GM19463 (cell line): ENCODE data around the gene FKBP1A.
"Not testable (repeated sequence)": the region's sequence is repeated elsewhere in the genome, so short reads cannot be mapped to it uniquely, and the experiment has no call there.

Experiments used
- ATAC-seq: cut with Tn5 transposase; IDR thresholded peaks from one replicate; pipeline ENCODE4 v1.9.1; 2021; ENCODE audit warnings: mild to moderate bottlenecking, moderate library complexity; ENCODE audit not compliant: unreplicated experiment

The FKBP1A gene

DNA sequence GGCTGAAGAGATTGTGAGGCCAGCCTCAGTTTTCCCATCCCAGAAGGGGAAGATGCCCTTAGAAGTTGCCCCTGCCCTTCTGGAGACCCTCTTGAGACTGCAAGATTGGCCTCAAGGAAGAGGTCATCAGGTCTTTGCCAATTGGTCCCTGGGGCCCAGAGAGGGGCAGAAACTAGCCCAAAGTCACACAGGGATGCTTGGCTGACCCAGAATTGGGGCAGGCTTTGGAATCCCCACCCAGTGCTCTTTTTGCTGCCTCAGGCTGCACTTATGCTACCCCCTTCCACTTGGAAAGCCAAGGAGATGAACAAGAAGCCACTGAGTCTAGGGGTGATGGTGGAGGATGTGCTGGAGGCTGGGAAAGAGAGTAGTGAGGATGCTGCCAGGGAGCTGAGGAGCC is 24.9 kb upstream of the FKBP1A start:
- no peak for ATAC-seq

DNA sequence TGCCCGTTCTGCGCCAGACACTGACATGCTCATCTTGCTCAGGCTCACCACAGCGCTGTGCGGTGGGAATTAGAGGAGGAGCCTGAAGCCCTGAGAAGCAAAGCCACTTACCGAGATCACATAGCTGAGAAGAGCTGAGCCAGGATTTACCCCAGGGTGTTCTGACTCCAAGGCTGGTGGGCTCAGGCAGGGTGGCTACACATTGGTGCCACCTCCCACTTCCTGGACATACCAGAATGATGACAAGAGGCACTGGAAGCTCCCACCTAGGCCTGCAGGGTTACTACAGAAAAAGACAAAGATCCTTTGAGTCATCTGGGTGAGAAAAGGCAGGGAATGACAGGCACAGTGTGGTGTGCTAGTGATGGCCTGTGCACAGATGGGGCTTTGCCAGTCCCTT is 24.4 kb upstream of the FKBP1A start:
- no peak for ATAC-seq

DNA sequence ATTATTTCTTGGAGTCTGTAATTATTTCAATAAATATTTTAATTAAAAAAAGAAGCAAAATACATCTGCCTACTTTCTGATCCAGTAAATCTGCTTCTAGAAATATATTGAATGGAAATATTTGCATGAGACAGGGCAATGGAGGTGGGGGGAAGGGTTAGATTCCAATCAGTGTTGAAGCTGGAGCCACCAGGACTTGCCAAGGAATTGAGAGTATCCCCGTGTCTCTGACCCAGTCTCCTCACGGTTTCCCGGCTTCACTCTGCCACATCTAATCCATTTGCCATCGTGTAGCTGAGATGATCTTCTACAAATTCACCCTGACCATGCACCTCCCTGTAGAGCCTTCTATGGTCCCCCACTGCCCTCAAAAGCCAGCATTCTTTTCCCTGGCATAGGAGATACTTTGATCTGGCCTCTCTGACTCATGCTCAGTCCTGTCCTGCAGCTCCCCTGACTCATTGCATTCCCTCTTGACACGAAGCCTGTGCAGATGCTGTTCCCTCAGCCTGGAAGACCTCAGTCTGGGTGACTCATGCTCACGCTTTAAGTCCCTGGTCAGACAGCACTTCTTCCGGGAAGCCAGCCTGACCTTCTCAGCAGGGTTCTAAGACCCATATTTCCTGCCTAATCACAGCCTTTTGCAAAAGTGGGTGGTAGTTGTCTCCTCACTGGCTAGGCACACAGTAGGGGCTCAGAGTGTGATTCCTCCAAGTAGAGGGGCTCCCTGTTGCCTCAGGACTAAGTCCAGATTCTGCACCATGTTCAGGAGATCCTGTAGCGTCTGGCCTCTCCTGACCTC is 23.0 kb upstream of the FKBP1A start:
- ATAC-seq = no peak

DNA sequence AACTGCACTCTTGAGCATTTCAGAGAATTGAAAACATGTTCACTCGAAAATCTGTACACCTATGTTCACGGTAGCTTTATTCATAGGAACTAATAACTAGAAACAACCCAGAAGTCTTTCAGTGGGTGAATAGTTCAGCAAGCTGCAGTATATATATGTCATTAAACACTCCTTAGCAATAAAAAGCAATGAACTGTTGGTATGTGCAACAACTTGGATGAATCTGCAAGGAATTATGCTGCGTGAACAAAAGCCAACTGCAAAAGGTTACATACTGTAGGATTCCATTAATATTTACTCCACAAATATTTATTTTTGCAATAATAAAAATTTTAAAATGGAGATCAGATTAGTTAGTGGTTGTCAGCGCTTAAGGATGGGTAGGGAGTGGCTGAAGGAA is 22.1 kb upstream of the FKBP1A start:
- no peak for ATAC-seq

DNA sequence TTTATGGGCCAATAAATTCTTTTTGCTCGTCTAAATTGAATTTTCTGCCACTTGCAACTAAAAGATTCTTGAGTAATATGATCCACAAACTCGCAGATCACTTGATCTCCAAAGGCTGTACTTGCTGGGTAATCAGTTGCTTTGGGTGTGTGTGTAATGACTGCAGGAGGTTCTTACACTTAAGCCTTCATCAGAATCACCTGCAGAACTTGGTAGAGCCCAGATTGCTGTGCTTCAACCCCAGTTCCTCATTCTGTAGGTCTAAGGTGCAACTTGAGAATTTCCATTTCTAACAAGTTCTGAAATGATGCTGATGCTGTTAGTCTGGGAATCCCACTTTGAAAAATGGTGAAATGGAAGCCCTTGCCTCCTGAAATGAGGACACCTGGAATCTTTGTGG is 12.9 kb upstream of the FKBP1A start:
- no peak for ATAC-seq

DNA sequence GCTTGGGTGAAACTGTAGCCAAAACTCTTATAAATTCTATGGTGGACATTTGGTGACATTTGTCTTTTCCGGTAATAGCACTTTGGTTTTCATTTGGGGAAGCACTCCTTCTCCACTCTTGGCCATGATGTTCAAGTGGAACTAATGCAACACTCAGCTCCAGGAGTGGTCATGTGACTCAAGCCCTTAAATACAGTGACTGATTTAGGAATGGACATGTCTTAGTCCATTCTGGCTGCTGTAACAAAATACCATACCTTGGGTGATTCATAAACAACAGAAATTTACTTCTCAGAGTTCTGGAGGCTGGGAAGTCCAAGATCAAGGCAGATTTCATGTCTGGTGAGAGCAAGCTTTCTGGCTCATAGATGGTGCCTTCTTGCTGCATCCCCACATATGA is 10.8 kb upstream of the FKBP1A start:
- ATAC-seq = no peak

DNA sequence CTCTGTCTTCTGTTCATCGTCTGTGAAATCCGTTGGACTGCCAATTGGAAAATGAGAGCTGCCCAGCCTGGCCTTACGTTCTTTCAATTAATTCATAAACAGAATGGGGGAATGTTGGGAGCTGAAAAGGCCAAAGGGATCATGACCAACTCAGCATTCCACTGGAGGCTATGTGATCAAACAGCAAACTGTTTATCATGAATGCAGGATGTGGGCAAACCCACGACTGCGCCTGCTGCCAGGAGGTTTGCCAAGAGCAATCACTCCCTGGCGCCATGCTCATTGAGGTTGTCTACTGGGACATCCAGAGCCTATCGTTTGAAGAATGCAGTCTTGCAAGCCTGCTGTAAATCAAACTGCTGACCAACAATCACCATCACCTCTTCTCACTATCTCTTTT is 9.3 kb upstream of the FKBP1A start:
- no peak for ATAC-seq

DNA sequence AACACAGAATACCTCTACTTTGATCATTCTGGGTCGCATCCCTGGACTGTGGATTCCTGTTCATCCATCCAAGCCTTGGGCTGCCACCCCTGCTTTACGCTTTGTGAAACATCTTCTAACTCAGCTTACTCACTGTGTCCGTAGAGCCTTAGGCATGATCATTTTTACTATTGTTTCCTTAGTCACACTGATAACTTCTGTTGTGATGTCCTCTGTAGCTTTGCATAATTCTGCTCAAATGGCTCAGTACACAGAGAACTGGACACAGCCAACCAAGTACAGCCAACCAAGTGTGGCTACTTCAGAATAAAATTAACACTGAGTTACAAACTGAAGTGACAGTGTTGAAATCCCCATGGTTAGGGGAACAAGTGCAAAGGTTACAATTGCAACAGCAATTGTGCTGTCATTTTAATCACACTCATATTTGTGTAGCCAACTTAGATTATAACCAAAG is 8.6 kb upstream of the FKBP1A start:
- ATAC-seq = no peak

DNA sequence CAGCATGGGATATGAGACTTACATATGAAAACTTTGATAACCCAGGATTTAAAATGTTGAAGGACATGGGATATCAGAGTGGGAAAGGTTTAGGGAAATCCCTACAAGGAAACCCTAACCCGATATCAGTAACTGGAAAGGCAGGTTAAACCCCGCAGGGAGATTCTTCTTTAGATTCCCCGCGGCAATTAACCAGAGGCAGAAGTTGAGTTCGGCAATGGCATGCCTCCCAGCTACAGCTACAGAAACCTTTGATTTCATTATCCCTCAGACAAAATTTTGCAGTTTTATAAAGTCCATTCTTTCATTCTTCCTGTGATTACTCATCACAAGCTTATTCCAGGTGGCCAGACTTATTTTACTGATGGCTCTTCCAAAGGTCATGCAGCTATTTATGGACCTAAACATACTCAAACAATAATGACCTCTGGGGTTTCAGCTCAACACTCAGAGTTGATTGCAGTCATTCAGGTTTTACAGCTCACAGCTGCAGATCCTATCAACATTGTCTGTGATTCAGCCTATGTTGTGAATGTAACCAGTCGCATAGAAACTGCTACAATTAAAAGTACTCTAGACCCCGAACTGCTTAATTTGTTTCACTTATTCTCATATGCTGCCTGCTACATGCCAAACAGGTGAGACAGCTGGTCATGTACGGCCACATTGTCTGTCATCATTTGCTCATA is 7.0 kb upstream of the FKBP1A start:
- not testable (repeated sequence) for ATAC-seq

DNA sequence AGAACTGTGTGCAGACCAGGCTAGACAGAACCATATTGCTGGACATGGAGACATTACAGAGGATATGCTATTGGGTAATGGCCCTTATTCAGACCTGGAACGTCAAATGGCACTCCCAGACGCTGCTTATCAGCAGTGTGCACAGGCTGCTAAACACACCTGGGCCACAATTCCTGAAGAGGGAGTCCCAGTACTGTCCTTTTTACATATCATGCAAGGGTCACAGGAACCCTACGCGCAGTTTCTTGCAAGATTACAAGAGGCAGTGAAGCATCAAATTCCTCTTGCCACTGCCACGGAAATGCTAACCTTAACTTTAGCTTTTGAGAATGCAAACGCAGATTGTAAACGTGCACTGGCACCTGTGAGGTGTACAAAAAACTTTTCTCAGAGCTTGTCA is 5.3 kb upstream of the FKBP1A start:
- not testable (repeated sequence) for ATAC-seq

DNA sequence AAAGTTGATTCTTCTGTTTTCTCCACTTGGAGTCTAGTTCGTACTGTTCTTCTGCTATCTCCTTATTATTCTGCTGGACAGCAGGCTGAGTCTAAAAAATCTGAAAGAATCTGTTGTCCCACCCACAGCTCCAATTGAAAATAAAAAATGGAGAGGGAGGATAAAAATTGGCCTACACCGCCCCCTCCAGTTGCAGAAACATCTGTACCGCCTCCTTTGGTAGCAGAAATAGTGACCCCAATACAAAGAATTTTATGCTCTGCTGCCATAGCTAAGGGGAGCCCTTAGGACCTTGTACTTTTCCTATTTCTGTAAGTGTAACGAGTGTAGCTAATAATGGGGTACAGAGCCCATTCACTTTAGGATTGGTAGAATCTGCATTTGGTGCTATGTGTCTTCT is 4.9 kb upstream of the FKBP1A start:
- ATAC-seq = no peak

DNA sequence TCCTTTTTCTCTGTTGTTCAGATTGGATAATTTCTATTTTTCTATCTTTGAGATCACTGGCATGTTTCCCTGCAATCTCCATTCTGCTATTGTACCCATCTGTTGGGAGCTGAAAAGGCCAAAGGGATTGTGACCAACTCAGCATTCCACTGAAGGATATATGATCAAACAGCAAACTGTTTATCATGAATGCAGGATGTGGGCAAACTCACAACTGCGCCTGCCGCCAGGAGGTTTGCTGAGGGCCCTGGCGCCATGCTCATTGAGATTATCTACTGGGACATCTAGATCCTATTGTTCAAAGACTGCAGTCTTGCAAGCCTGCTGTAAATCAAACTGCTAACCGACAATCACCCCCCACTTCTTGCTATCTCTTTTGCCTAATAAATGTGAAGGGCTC is 3.8 kb upstream of the FKBP1A start:
- ATAC-seq = no peak

DNA sequence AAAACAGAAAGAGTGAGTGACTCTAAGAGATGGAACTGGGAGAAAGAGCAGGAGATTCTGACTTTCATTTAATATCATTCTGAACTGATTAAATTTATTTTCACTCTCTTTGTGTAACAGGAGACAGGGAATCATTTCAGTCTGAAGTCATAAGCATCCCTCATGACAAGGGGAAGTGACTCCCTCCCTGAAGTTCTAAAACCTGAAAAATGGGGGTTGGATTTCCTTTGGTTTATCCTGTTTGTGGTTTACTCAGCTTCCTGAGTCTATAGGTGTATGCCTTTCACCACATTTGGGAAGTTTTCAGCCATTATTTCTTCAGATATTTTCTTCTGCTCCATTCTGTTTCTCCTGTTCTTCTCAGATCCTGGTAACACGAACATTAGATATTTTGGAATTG is 3.4 kb upstream of the FKBP1A start:
- ATAC-seq = no peak

DNA sequence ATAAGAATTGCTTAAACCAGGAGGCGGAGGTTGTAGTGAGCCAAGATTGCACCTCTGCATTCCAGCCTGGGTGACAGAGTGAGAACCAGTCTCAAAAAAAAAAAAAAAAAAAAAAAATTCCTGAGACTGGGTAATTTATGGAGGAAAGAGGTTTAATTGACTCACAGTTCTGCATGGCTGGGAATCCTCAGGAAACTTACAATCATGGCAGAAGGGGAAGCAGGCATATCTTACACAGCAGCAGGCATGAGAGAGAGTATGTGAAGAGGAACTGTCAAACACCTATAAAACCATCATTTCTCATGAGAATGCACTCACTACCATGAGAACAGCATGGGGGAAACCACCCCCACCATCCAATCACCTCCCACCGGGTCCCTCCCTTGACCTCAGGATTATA is 1.8 kb upstream of the FKBP1A start:
- ATAC-seq = no peak

DNA sequence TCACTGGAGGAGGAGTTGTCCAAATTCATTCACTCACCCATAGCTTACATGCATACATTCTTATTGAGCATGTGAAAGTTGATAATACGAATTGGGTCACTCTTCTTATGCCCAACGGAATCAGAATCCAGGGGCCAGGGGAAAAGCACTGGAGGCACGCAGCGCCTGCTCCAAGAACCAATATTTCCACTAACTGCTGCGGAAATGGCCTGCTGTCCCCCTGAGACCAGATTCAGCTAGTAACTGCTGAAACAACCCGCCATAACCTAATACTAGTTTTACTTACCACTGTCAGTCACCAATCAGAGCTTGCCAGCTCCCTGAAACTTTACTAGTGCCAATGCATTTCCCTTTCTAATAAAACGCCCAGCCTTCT is 641 bp upstream of the FKBP1A start:
- ATAC-seq = no peak

DNA sequence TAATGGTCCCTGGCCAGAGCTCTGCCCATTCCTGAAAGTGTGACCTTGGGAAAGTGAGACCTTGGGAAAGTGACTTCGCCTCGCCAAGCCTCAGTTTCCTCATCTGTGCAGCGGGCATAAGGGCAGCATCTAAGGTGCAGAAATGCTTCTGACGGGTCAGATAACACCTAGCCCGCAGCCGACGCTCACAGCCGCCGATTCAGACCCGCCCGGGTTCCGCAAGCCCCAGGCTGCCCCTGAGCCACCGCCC is 486 bp downstream of the FKBP1A start:
- peak; percentile 16 for ATAC-seq

DNA sequence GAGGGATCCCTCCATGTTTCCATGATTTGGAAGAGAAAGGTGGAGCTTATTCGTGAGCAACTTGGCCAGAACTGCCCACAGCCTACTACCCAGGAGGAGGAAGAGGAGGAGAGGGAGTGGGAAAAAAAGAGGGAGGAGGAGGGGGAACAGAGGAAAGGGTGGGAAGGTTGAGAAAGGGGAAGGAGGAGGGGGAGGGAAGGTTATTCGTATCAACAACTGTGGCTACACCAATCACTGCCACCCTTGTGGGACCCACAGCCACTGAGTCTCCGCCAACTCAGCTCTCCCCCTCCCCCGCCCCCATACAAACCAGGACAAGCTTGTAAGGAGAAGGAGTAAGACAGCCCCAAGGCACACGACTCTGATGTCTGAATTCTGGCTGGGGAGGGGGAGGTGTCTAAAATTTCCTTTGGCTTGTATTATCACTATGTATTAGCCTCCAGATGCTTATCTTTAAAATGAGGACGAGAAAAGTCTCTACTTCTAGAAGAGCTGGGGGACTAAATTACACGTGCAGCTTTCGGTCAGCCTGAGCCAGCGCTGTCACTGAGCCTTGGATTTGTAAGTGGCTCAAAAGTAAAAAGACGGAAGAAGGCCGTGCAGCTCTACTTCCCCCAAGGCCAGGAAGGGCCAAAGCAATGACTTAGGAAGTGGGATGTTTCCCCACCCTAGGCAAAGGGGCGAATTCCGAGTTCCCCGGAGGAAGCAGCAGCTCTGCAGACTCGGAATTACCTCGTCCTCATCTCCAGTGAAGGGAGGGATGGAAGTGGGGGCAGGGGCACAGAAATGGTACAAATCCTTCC is 1.0 kb downstream of the FKBP1A start:
- no peak for ATAC-seq

DNA sequence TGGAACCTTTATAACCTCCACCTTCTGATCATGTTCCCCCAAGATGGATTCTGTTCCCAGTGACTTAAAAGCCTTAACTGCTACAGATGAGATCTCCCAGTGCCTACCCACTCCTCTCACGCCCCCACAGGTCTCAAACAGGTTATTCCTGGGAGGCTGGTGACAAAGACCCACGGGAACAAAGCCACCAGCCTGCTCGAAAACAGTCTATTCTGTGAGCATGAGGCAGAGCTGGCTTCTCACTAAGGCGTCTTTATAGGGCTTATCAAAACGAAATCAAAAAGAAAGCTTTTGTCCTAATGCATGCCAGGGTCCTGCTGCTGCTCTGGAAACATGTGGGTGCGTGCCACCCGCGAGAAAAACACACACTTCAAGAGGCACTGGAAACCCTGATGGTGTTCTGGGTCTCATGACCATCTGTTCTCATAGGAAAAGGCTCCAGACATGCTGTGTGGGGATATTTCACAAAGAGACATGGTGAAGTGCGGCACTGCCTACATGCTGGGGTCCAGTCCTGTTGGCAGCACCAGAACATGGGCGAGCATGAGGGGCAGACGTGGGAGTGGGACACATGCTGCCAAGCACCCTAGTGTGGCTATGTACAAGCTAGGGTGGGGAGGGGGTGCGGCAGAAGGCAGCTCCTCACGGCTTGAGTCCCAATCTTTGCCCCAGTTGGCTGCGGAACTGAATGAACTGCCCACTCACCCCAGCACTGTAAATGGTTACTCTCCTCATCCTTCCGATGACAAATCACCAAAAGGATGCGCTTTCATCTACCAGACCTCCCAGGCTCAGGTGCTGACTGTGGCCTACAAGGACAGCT is 2.1 kb downstream of the FKBP1A start:
- ATAC-seq = no peak

DNA sequence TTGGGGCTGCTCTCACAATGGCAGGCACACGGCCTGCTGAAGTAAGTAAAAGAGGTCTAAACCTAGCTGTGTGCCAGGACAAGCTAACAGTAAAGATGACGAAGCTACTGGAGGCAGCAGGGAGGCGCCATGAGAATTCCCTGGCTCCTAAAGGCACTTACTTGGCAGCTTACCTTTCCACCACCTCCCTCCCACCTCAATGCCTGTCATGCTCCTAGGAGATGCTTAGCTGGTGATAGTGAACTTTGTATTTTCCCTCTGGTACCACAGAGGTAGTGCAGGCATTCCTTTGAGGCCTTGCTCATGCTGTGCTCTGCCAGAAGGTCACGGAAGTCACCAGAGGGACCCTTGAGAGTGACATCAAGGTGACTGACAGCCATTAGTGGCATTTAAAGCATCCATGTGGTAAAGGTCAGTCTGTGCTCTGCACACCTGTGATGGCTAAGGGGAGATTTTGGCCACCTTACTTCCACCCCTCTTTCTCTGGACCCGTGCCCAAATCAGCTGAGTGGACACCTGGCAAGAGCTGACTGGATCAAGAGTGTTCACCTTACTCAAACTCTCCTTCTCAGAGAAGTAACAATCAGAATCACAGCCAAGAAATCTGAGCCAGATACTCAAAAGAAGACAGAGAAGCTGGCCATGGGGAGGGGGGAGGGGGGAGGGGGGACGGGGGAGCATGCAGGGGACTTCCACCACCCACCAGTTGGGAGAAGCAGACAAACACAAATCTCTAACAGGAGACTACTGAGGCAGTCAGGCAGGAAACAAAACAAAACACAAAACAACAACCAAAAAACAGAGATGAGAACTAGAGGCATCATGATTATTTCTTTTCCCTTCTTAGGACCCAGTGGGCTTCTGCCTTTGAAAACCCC is 2.9 kb downstream of the FKBP1A start:
- ATAC-seq = no peak

DNA sequence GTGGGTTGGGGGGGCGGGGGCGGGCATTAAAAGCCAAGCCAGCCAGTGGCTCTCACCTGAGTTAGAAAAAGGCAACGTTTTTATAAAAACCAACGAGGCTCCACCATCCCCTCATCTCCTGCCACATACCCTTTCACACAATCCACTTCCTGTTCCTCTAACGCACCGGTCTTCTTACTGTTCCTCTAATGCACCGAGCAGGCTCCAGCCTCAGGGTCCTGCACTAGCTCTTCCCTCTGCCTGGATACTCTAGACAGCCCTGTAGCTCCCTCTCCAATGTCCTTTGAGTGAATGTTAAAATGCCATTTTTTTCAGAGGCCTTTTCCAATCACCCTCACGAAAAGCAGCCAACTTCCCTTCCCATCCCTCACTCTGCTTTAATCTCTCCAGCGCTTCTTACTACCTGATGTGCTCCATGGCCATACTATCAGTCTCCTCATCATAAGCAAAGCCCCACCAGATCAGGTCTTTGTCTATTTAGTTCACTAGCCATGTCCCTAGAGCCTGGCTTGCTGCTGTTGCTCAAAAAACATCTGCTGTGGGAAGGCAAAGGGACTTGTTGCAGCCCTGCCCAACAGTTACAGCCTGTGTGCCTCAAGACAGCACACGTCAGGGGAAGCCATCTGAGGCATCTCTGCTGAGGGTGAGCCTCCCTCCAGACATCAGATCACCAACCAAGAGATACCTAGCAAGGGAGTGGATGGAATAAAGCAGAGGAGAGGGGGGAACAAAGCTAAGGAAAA is 3.9 kb downstream of the FKBP1A start:
- no peak for ATAC-seq
